ENCODE data around the gene EVC. TPM values are rescaled to one million over a fixed set of nuclear protein-coding genes. Genes with fewer than 3 reads are reported as not detected.

Gene EVC
- total and polyA plus RNA-seq, 2 of the 8 experiments (the other 6 are each of a cell fraction or from before 2014, with no cell fraction given): 2.6 to 9.8 TPM

GRCh38 chr4:5706486-5707290, 4.3 kb upstream of the EVC start (continued):
- no peak for TF ChIP-seq HDAC2 (IDR thresholded peaks at IDR 0.05; ENCODE audit: borderline replicate concordance in 1 of 2, low read depth in 2 of 2, low read length in 2 of 2)
- no peak for TF ChIP-seq CBX5 (IDR thresholded peaks at IDR 0.05; ENCODE audit: low read depth, low read length)

All from H1 (cell line).